Measurements from ENCODE around the gene GRM7. TPM values are rescaled to one million over a fixed set of nuclear protein-coding genes. Genes with fewer than 3 reads are reported as not detected.
A peak's percentile ranks its signal among the peaks of the same experiment; 100 is the strongest.

Gene GRM7
- total RNA-seq, 1 experiment from 2014 or later, result 0.28 TPM

DNA sequence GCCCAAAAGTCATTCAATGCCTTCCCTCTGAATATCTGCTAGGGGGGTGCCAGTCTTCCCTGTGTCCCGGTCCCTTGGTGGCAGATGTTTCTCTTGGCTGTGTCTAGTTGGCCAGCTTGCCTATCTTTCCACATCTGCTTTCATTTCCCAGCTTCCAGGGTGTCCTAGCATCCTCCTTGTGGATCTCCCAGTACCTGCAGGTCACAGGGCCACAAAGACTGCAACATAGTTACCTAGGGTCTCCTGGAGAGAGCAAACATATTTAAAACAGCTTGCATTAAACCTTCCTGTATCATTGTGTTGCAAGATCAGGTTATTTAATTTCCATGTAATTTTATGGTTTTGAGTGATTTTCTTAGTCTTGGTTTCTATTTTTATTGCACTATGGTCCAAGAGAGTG, 400.1 kb downstream of the GRM7 start:
- peak overlapping the region in 1 of 3 experiments; percentile 18; a peak in 1 of 7 replicates for H3K27ac Mint-ChIP-seq
- peaks cover 0 to 2% (median 0%) of the 10 kb centered on the region in 3 experiments; a peak in 2 of 7 replicates for H3K36me3 Mint-ChIP-seq (ENCODE audit: insufficient read depth in 1 of 3, low read depth in 3 of 3)
- Histone ChIP-seq H3K79me1 (ENCODE audit: insufficient read depth, low read depth, low read length, poor library complexity, severe bottlenecking) (no peaks in the 10 kb centered on the region), H3K27me3 (ENCODE audit: insufficient read depth, low read length) (no peaks in the 10 kb centered on the region), H3K4ac (ENCODE audit: low read depth, low read length) (no peak overlapping the region), H3K23ac (ENCODE audit: insufficient read length, low read depth, low read length) (no peak overlapping the region), H3K23me2 (ENCODE audit: insufficient read length, low read depth, low read length, poor library complexity, severe bottlenecking) (no peaks in the 10 kb centered on the region), H3K14ac (ENCODE audit: insufficient read depth, low read length) (no peak overlapping the region), H4K5ac (ENCODE audit: insufficient read length, low read depth, low read length) (no peak overlapping the region), H3T11ph (ENCODE audit: low read length) (no peak overlapping the region), H3K79me2 (ENCODE audit: insufficient read depth, low read length) (no peaks in the 10 kb centered on the region), H3K4me2 (ENCODE audit: insufficient read depth, insufficient read length, low read length) (no peak overlapping the region), H2AK5ac (ENCODE audit: insufficient read length, low read length) (no peak overlapping the region), H4K8ac (replicated peaks; ENCODE audit: insufficient read length, low read depth, low read length) (no peak overlapping the region), H3K56ac (ENCODE audit: insufficient read length, low read depth, low read length) (no peak overlapping the region), H2BK15ac (ENCODE audit: low read depth, low read length) (no peak overlapping the region), H3K18ac (ENCODE audit: insufficient read length, low read depth, low read length) (no peak overlapping the region), H2AFZ (ENCODE audit: low read length) (no peak overlapping the region), H2BK5ac (ENCODE audit: insufficient read length, low read length) (no peak overlapping the region), H3K9me3 (ENCODE audit: control insufficient read depth, low read depth, low read length) (no peaks in the 10 kb centered on the region), H2BK12ac (ENCODE audit: insufficient read length, low read depth, low read length) (no peak overlapping the region), H2BK120ac (ENCODE audit: low read depth, low read length, poor library complexity, severe bottlenecking) (no peak overlapping the region), H3K9ac (ENCODE audit: extremely low read depth, insufficient read length, low read length) (no peak overlapping the region), H3K27ac (ENCODE audit: insufficient read length, low read depth, low read length) (no peak overlapping the region), H4K20me1 (ENCODE audit: control insufficient read depth, insufficient read depth, insufficient read length) (no peaks in the 10 kb centered on the region), H4K91ac (ENCODE audit: insufficient read length, low read depth, low read length) (no peak overlapping the region), H2BK20ac (ENCODE audit: low read depth, low read length, poor library complexity, severe bottlenecking) (no peak overlapping the region), H3K4me1 (ENCODE audit: insufficient read depth, low read length) (no peaks in the 10 kb centered on the region)
- peak; percentile 33; the same call in 1 of the 3 replicates for TF ChIP-seq CTCF (conservative IDR thresholded peaks at IDR 0.05)
- H3K27me3 Mint-ChIP-seq (ENCODE audit: low read depth), result 0 out of 2 replicates have a peak, but pooled peaks cover 2% of the 10 kb centered on the region
- DNase-seq, result no peak
- no peak overlapping the region for H3K4me3 Mint-ChIP-seq
- WGBS (ENCODE audit: extremely low coverage, insufficient read length, low lambda C conversion rate), result no CpG with 5 or more reads among the region's 1 CpG
- 0 out of 4 replicates have a peak, but pooled peaks cover 0 to 4% of the 10 kb centered on the region in 2 experiments for H3K4me1 Mint-ChIP-seq
- H3K9me3 Mint-ChIP-seq, result peaks cover 0 to 8% of the 10 kb centered on the region in 2 experiments; a peak in 3 of 5 replicates
